ENCODE data around the gene TSKU. TPM values are rescaled to one million over a fixed set of nuclear protein-coding genes. Genes with fewer than 3 reads are reported as not detected.

Gene TSKU
- polyA plus RNA-seq, 3 donors, result not detected

- no peak for DNase-seq
- no peak overlapping the region for H3K4me3 Mint-ChIP-seq
- TF ChIP-seq, protein P1, sequence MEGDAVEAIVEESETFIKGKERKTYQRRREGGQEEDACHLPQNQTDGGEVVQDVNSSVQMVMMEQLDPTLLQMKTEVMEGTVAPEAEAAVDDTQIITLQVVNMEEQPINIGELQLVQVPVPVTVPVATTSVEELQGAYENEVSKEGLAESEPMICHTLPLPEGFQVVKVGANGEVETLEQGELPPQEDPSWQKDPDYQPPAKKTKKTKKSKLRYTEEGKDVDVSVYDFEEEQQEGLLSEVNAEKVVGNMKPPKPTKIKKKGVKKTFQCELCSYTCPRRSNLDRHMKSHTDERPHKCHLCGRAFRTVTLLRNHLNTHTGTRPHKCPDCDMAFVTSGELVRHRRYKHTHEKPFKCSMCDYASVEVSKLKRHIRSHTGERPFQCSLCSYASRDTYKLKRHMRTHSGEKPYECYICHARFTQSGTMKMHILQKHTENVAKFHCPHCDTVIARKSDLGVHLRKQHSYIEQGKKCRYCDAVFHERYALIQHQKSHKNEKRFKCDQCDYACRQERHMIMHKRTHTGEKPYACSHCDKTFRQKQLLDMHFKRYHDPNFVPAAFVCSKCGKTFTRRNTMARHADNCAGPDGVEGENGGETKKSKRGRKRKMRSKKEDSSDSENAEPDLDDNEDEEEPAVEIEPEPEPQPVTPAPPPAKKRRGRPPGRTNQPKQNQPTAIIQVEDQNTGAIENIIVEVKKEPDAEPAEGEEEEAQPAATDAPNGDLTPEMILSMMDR (IDR thresholded peaks at IDR 0.05), result no peak
- H3K4me3 ChIP-seq (replicated peaks in 1 of 3; ENCODE audit: low read depth in 2 of 3, low read length in 3 of 3), result no peak overlapping the region
- H3K4me2 ChIP-seq (replicated peaks; ENCODE audit: extremely low read depth, low read length, poor library complexity, severe bottlenecking), result no peak overlapping the region
- 96% methylated on average over 6 of the region's 8 CpGs for WGBS (ENCODE audit: insufficient coverage)
- H3K27me3 Mint-ChIP-seq (ENCODE audit: low read depth in 3 of 3), result peaks cover 6 to 12% (median 8%) of the 10 kb centered on the region in 3 donors
- no peaks in the 10 kb centered on the region for H3K9me3 ChIP-seq (replicated peaks in 1 of 2; ENCODE audit: control insufficient read depth in 1 of 2, insufficient read depth in 1 of 2, low read length in 2 of 2)
- H2AFZ ChIP-seq (ENCODE audit: insufficient read depth, low read depth, low read length, poor library complexity, severe bottlenecking), result no peak overlapping the region
- no peaks in the 10 kb centered on the region for H3K36me3 Mint-ChIP-seq
- no peaks in the 10 kb centered on the region for H3K79me2 ChIP-seq (ENCODE audit: insufficient read depth, low read length)
- intact Hi-C loops (cut with micrococcal nuclease), result loop anchor here in 1 of 2 donors (10.0 kb wide), 1 partner anchor 156 kb away; no protein-coding TSS in a partner anchor
- no peaks in the 10 kb centered on the region for H3K27me3 ChIP-seq (ENCODE audit: control insufficient read depth in 2 of 2, insufficient read depth in 2 of 2, low read length in 2 of 2)
- no peaks in the 10 kb centered on the region for H3K9me3 Mint-ChIP-seq
- no peaks in the 10 kb centered on the region for H3K36me3 ChIP-seq (replicated peaks in 1 of 2; ENCODE audit: control insufficient read depth in 1 of 2, insufficient read depth in 2 of 2, low read length in 2 of 2)
- no peak overlapping the region for H3K27ac ChIP-seq (ENCODE audit: low read depth in 1 of 2, low read length in 2 of 2)
- no peaks in the 10 kb centered on the region for H3K4me1 ChIP-seq (ENCODE audit: control insufficient read depth in 1 of 2, insufficient read depth in 2 of 2, low read length in 2 of 2)
- H3K9ac ChIP-seq (ENCODE audit: insufficient read depth, low read length, poor library complexity, severe bottlenecking), result no peak overlapping the region
- H3K4me1 Mint-ChIP-seq, result no peaks in the 10 kb centered on the region
- H3K27ac Mint-ChIP-seq, result peak overlapping the region in 2 of 7 donors; percentile 21 to 38
- no peaks in the 10 kb centered on the region for H4K20me1 ChIP-seq (ENCODE audit: insufficient read depth, low read length)
Observed at GRCh38 chr11:76738618-76739240, 44.4 kb upstream of the TSKU start.

DNA sequence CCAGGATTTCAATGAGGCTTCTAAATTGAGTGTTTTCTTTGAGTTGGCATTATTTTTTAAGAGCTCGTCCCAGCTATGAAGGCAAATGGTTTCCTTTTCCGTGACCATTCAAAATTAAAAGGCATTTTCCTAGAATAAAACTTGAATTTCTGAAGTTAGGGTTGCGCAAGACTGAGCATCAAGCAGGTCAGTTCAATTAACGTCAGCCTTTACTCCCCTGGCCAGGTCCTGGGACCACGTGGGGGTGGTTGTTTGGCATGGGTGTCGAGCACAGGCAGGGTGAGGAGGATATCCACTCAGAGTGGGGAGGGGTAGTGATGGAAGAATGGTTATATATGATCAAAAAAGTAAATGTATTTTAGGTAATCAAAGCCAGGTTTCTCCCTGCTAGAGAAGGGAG lies 43.4 kb upstream of the TSKU start:
- no peak overlapping the region for H3K27ac Mint-ChIP-seq
- H3K9me3 Mint-ChIP-seq, result no peaks in the 10 kb centered on the region
- Histone ChIP-seq H3K4me1 (ENCODE audit: control insufficient read depth in 1 of 2, insufficient read depth in 2 of 2, low read length in 2 of 2) (no peaks in the 10 kb centered on the region), H3K27ac (ENCODE audit: low read depth in 1 of 2, low read length in 2 of 2) (no peak overlapping the region), H3K27me3 (ENCODE audit: control insufficient read depth in 2 of 2, insufficient read depth in 2 of 2, low read length in 2 of 2) (no peaks in the 10 kb centered on the region), H3K4me2 (replicated peaks; ENCODE audit: extremely low read depth, low read length, poor library complexity, severe bottlenecking) (no peak overlapping the region), H3K79me2 (ENCODE audit: insufficient read depth, low read length) (no peaks in the 10 kb centered on the region), H3K9ac (ENCODE audit: insufficient read depth, low read length, poor library complexity, severe bottlenecking) (no peak overlapping the region), H3K4me3 (replicated peaks in 1 of 3; ENCODE audit: low read depth in 2 of 3, low read length in 3 of 3) (no peak overlapping the region), H2AFZ (ENCODE audit: insufficient read depth, low read depth, low read length, poor library complexity, severe bottlenecking) (no peak overlapping the region), H3K36me3 (replicated peaks in 1 of 2; ENCODE audit: control insufficient read depth in 1 of 2, insufficient read depth in 2 of 2, low read length in 2 of 2) (no peaks in the 10 kb centered on the region), H4K20me1 (ENCODE audit: insufficient read depth, low read length) (no peaks in the 10 kb centered on the region), H3K9me3 (replicated peaks in 1 of 2; ENCODE audit: control insufficient read depth in 1 of 2, insufficient read depth in 1 of 2, low read length in 2 of 2) (no peaks in the 10 kb centered on the region)
- WGBS (ENCODE audit: insufficient coverage), result 92% methylated on average over 6 of the region's 6 CpGs
- no peak for DNase-seq
- intact Hi-C loops (cut with micrococcal nuclease), result loop anchor here in 1 of 2 donors (10.0 kb wide), 1 partner anchor 155 kb away; no protein-coding TSS in a partner anchor
- peaks cover 8 to 17% (median 10%) of the 10 kb centered on the region in 3 donors for H3K27me3 Mint-ChIP-seq (ENCODE audit: low read depth in 3 of 3)
- H3K36me3 Mint-ChIP-seq, result no peaks in the 10 kb centered on the region
- H3K4me1 Mint-ChIP-seq, result peaks cover under 1% of the 10 kb centered on the region
- H3K4me3 Mint-ChIP-seq, result no peak overlapping the region
- TF ChIP-seq, protein P1 (IDR thresholded peaks at IDR 0.05), result no peak

All from CD14-positive monocyte (primary cell).